ENCODE data around the gene CR1.
"Not testable (repeated sequence)": the region's sequence is repeated elsewhere in the genome, so short reads cannot be mapped to it uniquely, and the experiment has no call there.

Gene CR1

DNA sequence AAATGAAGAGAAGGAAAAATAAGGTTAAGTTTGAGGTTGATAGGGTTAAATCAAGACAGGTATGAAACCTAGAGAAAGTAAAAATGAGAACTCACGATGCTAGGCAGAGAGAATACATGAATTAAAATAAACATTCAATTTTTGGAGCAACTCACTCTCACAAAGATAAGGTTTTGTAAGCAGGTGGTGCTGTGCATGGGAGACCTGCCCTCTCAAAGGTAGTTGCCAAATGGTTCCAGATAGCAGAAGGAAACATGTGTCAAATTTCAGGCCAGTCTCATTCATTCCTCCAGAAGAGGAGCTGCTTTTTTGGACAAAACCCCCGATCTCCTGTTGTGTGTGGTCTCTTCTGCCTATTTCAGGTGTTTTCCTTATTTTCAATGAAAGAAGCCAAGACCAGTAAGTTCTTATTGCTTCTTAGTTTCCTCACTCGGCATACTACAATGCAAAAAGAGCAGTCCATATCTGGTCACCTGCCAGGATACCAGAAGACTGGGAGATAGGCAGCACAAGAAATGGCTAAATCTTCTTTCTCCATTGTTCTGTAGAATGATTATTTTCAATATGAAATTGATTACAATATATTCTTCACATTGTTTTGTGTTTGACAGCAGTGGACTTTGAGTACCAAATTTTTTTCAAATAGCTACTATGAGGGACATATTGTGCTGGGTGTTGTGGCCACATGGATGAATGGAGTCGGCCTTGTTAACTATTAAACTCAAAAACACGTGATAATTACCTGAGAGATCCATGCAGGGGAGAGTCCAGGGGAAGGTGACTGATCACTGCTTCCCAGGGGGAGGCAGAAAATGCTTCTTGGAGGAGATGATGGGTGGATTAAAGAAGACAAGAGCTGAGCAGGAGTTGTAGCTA, 152.6 kb downstream of the CR1 start:
- peaks cover 20% of the 10 kb centered on the region for H3K4me1 Mint-ChIP-seq (ENCODE audit: low read depth)
- intact Hi-C loops (cut with micrococcal nuclease), result no loop called here
- H3K36me3 Mint-ChIP-seq (ENCODE audit: low read depth), result no peaks in the 10 kb centered on the region
- H3K27me3 Mint-ChIP-seq, result peaks cover 11% of the 10 kb centered on the region
- H3K27ac Mint-ChIP-seq, result no peak overlapping the region
- H3K9me3 Mint-ChIP-seq, result no peaks in the 10 kb centered on the region
- H3K4me3 Mint-ChIP-seq, result no peak overlapping the region

DNA sequence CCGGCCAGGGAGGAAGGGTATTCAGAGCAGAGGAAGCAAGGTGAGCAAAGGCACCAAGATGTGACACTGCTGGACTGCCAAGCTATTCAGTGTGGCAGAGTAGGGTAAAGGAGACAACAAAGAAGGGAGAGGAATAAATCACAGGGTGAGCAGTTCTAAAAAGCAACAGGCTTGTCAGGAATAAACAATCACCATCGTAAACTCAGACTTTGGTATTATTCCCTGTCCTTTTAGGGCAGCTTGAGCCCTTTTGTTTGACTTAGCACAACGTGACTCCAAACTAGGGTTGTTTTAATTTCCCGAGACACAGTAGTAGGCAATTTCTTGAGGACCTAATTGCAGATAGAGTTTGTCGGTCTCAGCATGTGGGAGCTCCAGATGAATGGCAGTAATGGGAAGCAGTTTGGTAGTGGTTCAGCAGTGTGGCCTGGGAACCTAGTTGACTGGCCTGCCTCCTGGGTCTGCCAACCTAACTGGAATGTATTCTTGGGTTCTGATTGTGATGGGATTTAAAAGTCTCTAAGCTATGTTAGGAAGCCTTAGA, 153.3 kb downstream of the CR1 start:
- H3K4me1 Mint-ChIP-seq (ENCODE audit: low read depth), result peaks cover 17% of the 10 kb centered on the region
- no peak overlapping the region for H3K27ac Mint-ChIP-seq
- intact Hi-C loops (cut with micrococcal nuclease), result no loop called here
- H3K36me3 Mint-ChIP-seq (ENCODE audit: low read depth), result no peaks in the 10 kb centered on the region
- no peaks in the 10 kb centered on the region for H3K9me3 Mint-ChIP-seq
- H3K27me3 Mint-ChIP-seq, result peaks cover 8% of the 10 kb centered on the region
- no peak overlapping the region for H3K4me3 Mint-ChIP-seq

DNA sequence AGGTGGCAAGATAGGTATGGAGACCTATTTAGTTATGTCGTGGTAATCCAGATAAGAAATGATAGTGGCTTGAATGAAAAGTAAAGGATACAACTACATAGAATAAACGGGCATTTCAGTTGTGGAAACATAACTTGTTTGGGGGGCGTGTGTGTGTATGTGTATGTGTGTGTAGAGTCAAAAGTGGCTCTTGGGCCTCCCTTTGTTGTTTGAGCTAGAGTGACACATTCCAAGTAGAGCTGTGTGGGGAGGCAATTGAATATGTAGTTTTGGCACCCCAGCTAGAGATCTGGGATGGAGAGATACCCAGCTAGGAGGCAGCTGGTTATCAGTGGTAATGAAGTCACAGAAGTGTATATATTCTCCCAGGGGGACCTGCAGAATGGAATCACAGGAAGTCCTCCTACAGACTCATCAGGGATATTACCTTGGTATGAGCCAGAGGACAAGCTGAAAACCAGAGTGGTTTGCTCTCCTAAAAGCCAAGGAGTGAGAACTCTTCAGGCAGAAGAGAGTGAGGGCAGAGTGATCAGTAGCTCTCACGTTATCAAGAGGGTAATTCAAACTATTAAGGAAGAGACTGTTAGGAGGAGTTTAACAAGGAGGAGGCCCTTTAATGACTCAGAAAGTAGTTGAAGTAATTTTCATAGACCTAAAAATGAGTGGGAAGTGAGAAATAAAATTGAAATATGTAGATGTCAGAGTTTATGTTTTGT, 154.1 kb downstream of the CR1 start:
- intact Hi-C loops (cut with micrococcal nuclease), result loop anchor here (10.0 kb wide), 1 partner anchor 145 kb away; no protein-coding TSS in a partner anchor
- Mint-ChIP-seq H3K27me3 (peaks cover 5% of the 10 kb centered on the region), H3K4me3 (no peak overlapping the region), H3K4me1 (ENCODE audit: low read depth) (peaks cover 10% of the 10 kb centered on the region), H3K27ac (no peak overlapping the region), H3K36me3 (ENCODE audit: low read depth) (no peaks in the 10 kb centered on the region), H3K9me3 (no peaks in the 10 kb centered on the region)

DNA sequence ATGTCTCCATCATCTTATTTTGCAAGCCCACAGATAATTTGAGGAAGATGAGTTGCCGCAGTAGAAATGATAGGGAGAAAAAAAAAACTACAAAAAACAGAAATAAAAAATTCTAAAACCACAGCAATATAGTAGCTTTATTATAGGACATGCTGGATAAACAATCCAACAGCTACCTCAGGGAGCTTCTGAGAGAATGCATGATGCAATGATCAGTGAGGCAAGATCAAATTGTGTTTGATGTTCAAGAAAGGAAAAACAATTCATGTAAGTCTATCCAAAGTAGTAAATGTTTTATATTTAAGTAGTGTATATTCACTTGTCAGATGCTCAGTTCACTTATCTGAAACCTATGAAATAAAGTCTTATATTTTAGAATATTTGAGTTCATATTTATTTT, 155.6 kb downstream of the CR1 start:
- intact Hi-C loops (cut with micrococcal nuclease), result loop anchor here (10.0 kb wide), 1 partner anchor 143 kb away; no protein-coding TSS in a partner anchor
- H3K36me3 Mint-ChIP-seq (ENCODE audit: low read depth), result no peaks in the 10 kb centered on the region
- H3K27me3 Mint-ChIP-seq, result no peaks in the 10 kb centered on the region
- H3K9me3 Mint-ChIP-seq, result no peaks in the 10 kb centered on the region
- H3K4me3 Mint-ChIP-seq, result no peak overlapping the region
- H3K4me1 Mint-ChIP-seq (ENCODE audit: low read depth), result peaks cover 6% of the 10 kb centered on the region
- no peak overlapping the region for H3K27ac Mint-ChIP-seq

DNA sequence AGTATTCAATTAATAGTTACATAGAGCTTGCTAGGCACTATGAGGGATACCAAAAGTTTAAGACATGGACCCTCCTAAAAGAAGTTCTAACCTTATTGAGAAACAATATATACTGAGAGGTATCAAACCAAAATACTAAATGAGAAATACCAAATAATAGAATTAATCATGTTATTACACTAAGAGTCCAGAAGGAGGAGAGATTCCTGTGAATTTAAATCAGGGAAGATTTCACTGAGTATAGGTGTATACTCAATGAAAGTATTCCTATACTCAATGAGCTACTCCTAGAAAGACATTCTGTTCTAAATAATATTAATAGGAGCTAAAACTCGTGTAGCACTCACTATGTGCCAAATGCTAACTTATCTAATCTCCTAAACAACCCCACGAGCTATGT, 158.4 kb downstream of the CR1 start:
- H3K36me3 Mint-ChIP-seq (ENCODE audit: low read depth), result no peaks in the 10 kb centered on the region
- peaks cover 4% of the 10 kb centered on the region for H3K27me3 Mint-ChIP-seq
- no peak overlapping the region for H3K27ac Mint-ChIP-seq
- intact Hi-C loops (cut with micrococcal nuclease), result loop anchor here (10.0 kb wide), 1 partner anchor 140 kb away; no protein-coding TSS in a partner anchor
- H3K4me3 Mint-ChIP-seq, result no peak overlapping the region
- no peaks in the 10 kb centered on the region for H3K9me3 Mint-ChIP-seq
- H3K4me1 Mint-ChIP-seq (ENCODE audit: low read depth), result no peaks in the 10 kb centered on the region

DNA sequence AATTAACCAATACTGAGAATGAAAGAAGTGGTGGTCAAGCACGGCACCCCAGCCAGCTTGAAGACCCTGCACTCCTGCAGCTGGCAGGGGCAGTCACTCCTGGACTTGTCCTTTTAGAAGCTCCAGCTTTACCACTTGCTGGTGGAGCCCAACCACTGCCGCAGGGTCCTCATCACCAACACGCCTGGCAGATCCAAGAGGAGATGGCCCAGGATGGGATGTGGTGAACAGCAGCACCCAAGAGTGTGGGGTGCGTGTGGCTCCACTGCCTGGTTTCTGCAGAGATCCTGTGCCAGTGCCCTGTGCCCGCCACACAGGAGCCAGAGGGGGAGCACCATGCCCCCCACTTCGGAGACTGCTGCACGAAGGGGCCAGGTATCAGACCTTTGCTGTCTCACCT, 162.5 kb downstream of the CR1 start:
- H3K4me1 Mint-ChIP-seq (ENCODE audit: low read depth), result no peaks in the 10 kb centered on the region
- no peak overlapping the region for H3K4me3 Mint-ChIP-seq
- intact Hi-C loops (cut with micrococcal nuclease), result loop anchor here (10.0 kb wide), 1 partner anchor 136 kb away; no protein-coding TSS in a partner anchor
- H3K36me3 Mint-ChIP-seq (ENCODE audit: low read depth), result no peaks in the 10 kb centered on the region
- H3K9me3 Mint-ChIP-seq, result no peaks in the 10 kb centered on the region
- H3K27ac Mint-ChIP-seq, result no peak overlapping the region
- H3K27me3 Mint-ChIP-seq, result peaks cover 11% of the 10 kb centered on the region

DNA sequence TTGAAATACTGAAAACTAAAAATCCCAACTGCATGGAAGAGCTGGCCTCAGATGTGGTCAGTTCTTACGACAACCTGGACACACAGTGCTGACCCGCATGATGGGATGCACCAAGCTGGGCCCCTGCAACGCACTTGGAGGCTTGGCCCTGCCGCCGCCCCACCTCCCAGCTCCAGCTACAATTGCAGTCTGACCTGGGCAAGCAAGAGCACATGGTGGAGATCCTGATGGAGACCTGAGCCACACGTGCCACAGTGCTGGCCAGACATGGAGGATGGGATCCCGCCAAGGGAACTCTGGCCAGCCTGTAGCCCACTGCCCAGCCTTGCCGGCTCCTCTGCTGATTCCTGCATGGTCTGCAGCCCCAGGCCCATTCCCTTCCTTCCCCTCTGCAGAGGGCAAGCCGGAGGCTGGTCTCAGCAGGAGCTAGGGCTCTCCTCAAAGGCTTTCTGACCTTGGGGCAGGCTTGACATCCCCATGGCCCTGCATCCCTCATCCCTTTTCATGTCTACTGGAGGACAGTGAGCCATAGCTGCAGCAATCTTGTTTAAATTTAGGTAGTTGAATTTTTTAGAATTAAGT, 163.0 kb downstream of the CR1 start:
- H3K27me3 Mint-ChIP-seq, result peaks cover 11% of the 10 kb centered on the region
- intact Hi-C loops (cut with micrococcal nuclease), result loop anchor here (10.0 kb wide), 1 partner anchor 136 kb away; no protein-coding TSS in a partner anchor

DNA sequence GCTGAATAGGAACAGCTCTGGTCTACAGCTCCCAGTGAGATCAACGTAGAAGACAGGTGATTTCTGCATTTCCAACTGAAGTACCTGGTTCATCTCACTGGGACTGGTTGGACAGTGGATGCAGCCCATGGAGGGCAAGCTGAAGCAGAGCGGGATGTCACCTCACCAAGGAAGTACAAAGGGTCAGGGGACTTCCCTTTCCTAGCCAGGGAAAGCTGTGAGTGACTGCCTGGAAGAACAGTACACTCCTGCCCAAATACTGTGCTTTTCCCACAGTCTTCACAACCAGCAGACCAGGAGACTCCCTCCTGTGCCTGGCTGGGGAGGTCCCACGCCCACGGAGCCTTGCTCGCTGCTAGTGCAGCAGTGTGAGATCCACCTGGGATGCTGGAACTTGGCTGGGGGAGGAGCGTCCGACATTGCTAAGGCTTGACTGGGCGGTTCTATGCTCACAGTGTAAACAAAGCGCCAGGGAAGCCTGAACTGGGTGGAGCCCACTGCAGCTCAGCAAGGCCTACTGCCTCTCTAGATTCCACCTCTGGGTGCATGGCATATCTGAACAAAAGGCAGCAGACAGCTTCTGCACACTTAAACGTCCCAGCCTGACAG, 163.7 kb downstream of the CR1 start:
- Mint-ChIP-seq H3K36me3 (ENCODE audit: low read depth) (no peaks in the 10 kb centered on the region), H3K4me1 (ENCODE audit: low read depth) (no peaks in the 10 kb centered on the region), H3K9me3 (no peaks in the 10 kb centered on the region), H3K27me3 (peaks cover 11% of the 10 kb centered on the region), H3K27ac (no peak overlapping the region), H3K4me3 (no peak overlapping the region)
- intact Hi-C loops (cut with micrococcal nuclease), result loop anchor here (10.0 kb wide), 1 partner anchor 135 kb away; no protein-coding TSS in a partner anchor

More for the DNA sequence above, 163.0 kb downstream of the CR1 start:
- Mint-ChIP-seq H3K4me3 (no peak overlapping the region), H3K27ac (no peak overlapping the region), H3K4me1 (ENCODE audit: low read depth) (no peaks in the 10 kb centered on the region), H3K36me3 (ENCODE audit: low read depth) (no peaks in the 10 kb centered on the region), H3K9me3 (no peaks in the 10 kb centered on the region)

DNA sequence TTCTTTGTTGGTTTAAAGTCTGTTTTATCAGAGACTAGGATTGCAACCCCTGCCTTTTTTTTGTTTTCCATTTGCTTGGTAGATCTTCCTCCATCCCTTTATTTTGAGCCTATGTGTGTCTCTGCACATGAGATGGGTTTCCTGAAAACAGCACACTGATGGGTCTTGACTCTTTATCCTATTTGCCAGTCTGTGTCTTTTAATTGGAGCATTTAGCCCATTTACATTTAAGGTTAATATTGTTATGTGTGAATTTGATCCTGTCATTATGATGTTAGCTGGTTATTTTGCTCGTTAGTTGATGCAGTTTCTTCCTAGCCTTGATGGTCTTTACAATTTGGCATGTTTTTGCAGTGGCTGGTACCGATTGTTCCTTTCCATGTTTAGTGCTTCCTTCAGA, 165.5 kb downstream of the CR1 start:
- H3K36me3 Mint-ChIP-seq (ENCODE audit: low read depth); H3K4me3 Mint-ChIP-seq; H3K4me1 Mint-ChIP-seq (ENCODE audit: low read depth); H3K27ac Mint-ChIP-seq; intact Hi-C loops (cut with micrococcal nuclease); H3K9me3 Mint-ChIP-seq: not testable (repeated sequence)
- peaks cover 14% of the 10 kb centered on the region for H3K27me3 Mint-ChIP-seq

DNA sequence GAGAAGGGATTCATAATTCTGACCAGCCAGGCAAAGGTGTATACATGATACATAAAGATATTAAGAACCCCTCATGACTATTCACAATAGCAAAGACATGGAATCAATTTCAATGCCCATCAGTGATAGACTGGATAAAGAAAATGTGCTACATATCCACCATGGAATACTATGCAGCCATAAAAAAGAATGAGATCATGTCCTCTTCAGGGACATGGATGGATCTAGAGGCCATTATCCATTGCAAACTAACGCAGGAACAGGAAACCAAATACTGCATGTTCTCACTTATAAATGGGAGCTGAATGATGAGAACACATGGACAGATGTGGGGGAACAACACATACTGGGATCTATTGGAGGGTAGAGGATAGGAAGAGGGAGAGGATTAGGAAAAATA, 170.4 kb downstream of the CR1 start:
- Mint-ChIP-seq H3K36me3 (ENCODE audit: low read depth) (no peaks in the 10 kb centered on the region), H3K27me3 (peaks cover 55% of the 10 kb centered on the region), H3K9me3 (peaks cover 6% of the 10 kb centered on the region), H3K4me3 (no peak overlapping the region), H3K27ac (no peak overlapping the region), H3K4me1 (ENCODE audit: low read depth) (peaks cover 11% of the 10 kb centered on the region)
- intact Hi-C loops (cut with micrococcal nuclease), result no loop called here

DNA sequence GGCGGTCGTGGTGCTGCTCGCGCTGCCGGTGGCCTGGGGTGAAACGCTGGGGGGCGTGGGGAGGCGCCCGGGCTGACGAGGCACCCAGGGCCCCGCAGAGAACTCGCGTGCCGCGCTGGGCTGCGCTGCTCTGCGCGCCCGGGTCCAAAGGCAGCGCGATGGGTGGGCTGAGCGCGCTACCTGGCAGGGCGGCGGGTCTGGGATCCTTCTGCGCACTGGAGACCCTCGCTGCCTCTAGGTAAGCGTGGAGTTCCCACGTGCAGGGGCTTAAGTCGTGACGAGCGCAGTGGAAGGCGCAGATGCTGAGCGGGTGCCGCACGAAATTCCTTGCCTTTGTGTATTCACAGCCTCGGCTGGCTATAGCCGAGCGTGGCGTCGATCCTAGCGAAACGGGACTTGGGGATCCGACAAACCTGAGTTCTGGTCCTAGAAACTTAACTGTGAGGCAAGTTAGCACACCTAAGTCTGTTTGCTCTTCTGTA, 173.6 kb downstream of the CR1 start:
- Mint-ChIP-seq H3K36me3 (ENCODE audit: low read depth) (no peaks in the 10 kb centered on the region), H3K4me1 (ENCODE audit: low read depth) (peaks cover 11% of the 10 kb centered on the region), H3K9me3 (peaks cover 6% of the 10 kb centered on the region), H3K27ac (no peak overlapping the region), H3K27me3 (peaks cover 62% of the 10 kb centered on the region), H3K4me3 (peak overlapping the region; percentile 62)
- intact Hi-C loops (cut with micrococcal nuclease), result no loop called here

DNA sequence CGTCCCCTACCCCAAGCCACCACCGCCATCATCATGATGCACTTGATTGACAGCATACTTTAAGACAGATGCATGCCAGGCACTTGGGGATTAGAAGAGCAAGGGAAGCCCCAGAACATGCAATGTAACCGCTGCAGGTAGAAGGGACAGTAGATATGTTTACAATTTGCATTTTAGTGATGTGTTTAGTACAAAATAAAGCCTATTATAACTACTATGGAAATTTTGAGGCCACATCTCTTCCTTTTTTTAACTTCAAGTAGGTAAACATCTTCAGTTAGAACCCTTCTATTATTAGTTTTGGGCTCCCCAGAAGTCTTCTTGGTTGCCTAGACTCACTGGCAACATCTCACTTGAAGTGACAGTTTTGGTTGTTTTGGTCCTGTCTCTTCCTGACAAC, 174.2 kb downstream of the CR1 start:
- H3K4me1 Mint-ChIP-seq (ENCODE audit: low read depth), result peaks cover 11% of the 10 kb centered on the region
- H3K36me3 Mint-ChIP-seq (ENCODE audit: low read depth), result no peaks in the 10 kb centered on the region
- intact Hi-C loops (cut with micrococcal nuclease), result no loop called here
- H3K9me3 Mint-ChIP-seq, result peaks cover 6% of the 10 kb centered on the region
- H3K27me3 Mint-ChIP-seq, result peaks cover 64% of the 10 kb centered on the region
- H3K27ac Mint-ChIP-seq, result no peak overlapping the region
- no peak overlapping the region for H3K4me3 Mint-ChIP-seq

DNA sequence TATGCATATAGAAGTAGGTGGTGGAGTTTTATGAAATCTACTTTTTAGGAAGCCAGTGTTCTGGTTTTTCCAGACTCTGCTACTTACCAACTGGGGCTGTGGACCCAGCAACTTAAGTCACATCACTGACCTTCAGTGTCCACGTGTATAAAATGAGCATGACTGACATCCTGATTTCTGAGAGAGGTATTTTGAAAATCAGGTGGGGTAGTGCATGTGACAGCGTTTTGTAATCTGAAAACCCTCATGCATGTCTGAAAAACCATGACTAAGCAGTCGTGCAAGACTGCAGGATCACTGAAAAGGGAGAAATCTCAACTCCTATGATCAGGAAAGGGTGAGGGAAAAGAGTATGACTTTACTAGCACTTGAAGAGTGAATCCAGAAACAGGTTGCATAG, 175.0 kb downstream of the CR1 start:
- Mint-ChIP-seq H3K27ac (no peak overlapping the region), H3K4me3 (no peak overlapping the region)
- intact Hi-C loops (cut with micrococcal nuclease), result no loop called here

More for the DNA sequence above, 175.0 kb downstream of the CR1 start:
- peaks cover 11% of the 10 kb centered on the region for H3K4me1 Mint-ChIP-seq (ENCODE audit: low read depth)
- H3K9me3 Mint-ChIP-seq, result peaks cover 6% of the 10 kb centered on the region
- peaks cover 67% of the 10 kb centered on the region for H3K27me3 Mint-ChIP-seq
- H3K36me3 Mint-ChIP-seq (ENCODE audit: low read depth), result no peaks in the 10 kb centered on the region

Measured in dendritic cell treated with granulocyte-macrophage colony-stimulating factor and Interleukin-4, amounts not matched to agents 40 ng/mL and 50 ng/mL, for 4 days (primary cell).